ENCODE measurements around the gene ELOF1.

DNA sequence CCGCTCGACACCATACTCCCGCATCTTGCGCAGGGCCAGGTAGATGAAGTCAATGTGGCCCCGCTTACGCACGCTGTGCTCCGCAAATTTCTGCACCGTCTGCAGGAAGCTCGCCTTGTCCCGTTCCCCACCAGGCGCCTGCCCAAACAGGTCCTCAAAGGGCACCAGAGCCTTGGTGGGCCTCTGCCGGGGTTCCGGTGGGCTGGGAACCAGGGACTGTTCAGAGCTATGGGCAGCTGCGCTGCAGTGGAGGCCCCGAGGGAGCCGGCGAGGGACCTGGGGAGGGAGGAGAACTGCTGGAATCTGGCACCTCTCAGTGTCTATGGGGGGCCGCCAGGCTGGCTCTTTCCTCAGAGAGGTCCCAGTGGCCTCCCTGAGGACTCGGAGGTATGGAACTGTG is 45.1 kb downstream of the ELOF1 start:
- TF ChIP-seq, protein P1, sequence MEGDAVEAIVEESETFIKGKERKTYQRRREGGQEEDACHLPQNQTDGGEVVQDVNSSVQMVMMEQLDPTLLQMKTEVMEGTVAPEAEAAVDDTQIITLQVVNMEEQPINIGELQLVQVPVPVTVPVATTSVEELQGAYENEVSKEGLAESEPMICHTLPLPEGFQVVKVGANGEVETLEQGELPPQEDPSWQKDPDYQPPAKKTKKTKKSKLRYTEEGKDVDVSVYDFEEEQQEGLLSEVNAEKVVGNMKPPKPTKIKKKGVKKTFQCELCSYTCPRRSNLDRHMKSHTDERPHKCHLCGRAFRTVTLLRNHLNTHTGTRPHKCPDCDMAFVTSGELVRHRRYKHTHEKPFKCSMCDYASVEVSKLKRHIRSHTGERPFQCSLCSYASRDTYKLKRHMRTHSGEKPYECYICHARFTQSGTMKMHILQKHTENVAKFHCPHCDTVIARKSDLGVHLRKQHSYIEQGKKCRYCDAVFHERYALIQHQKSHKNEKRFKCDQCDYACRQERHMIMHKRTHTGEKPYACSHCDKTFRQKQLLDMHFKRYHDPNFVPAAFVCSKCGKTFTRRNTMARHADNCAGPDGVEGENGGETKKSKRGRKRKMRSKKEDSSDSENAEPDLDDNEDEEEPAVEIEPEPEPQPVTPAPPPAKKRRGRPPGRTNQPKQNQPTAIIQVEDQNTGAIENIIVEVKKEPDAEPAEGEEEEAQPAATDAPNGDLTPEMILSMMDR (conservative IDR thresholded peaks at IDR 0.05) = no peak
- no peak for TF ChIP-seq EZH2 (IDR thresholded peaks at IDR 0.05; ENCODE audit: low read depth)
